ENCODE data around the gene KCNH5.

- TF ChIP-seq CTCF (CRISPR knock-in tag; IDR thresholded peaks at IDR 0.05) (no peak), USF2 (IDR thresholded peaks at IDR 0.05; ENCODE audit: low read depth, low read length) (no peak), USF2 (CRISPR knock-in tag; IDR thresholded peaks at IDR 0.05; ENCODE audit: borderline replicate concordance) (no peak), ZNF318 (CRISPR knock-in tag; IDR thresholded peaks at IDR 0.05) (no peak), POLR2AphosphoS5 (IDR thresholded peaks at IDR 0.05; ENCODE audit: low read depth, low read length) (no peak), HNRNPL (IDR thresholded peaks at IDR 0.05; ENCODE audit: low read depth, low read length) (no peak), POLR2A (IDR thresholded peaks at IDR 0.05; ENCODE audit: insufficient read depth in 1 of 2, low read depth in 2 of 2, low read length in 2 of 2) (no peak), HDAC6 (IDR thresholded peaks at IDR 0.05; ENCODE audit: low read depth, low read length) (no peak), CC2D1A (CRISPR knock-in tag; IDR thresholded peaks at IDR 0.05) (no peak), ELF1 (CRISPR knock-in tag; IDR thresholded peaks at IDR 0.05) (no peak), ATF3 (CRISPR knock-in tag; IDR thresholded peaks at IDR 0.05) (no peak)
Observed at GRCh38 chr14:62994096-62994495, 51.2 kb downstream of the KCNH5 start.
